Amygdala (tissue), 56 donors: ENCODE data around the gene LMAN2L.

ENCODE experiments used
- DNase-seq, 56 donors: peaks; one replicate each; lab custom pipeline; 2025; lab: John Stamatoyannopoulos, UW

LMAN2L gene

GRCh38 chr2:96739633-96740428 lies at the start of gene LMAN2L:
Gene LMAN2L (minus strand): TSS chr2:96740064. CDS start chr2:96740040, 24 bp downstream.
- DNase-seq, result peak; percentile 63 to 99 (median 96)

- DNase-seq, result no peak
Observed at GRCh38 chr2:96789245-96789617, 49.4 kb upstream of the LMAN2L start.

GRCh38 chr2:96788442-96789244 lies 48.8 kb upstream of the LMAN2L start:
- DNase-seq, result peak in 24 of 56 donors; percentile 10 to 63 (median 46)

- DNase-seq, result no peak
Observed at GRCh38 chr2:96787411-96787810, 47.5 kb upstream of the LMAN2L start.

GRCh38 chr2:96783388-96783787 lies 43.5 kb upstream of the LMAN2L start:
- DNase-seq, result no peak

- no peak for DNase-seq
Observed at GRCh38 chr2:96775160-96775559, 35.3 kb upstream of the LMAN2L start.

- no peak for DNase-seq
Observed at GRCh38 chr2:96773922-96774321, 34.1 kb upstream of the LMAN2L start.

GRCh38 chr2:96772903-96773671 lies 33.2 kb upstream of the LMAN2L start:
- DNase-seq, result no peak

GRCh38 chr2:96771796-96772618 lies 32.1 kb upstream of the LMAN2L start:
- no peak for DNase-seq

GRCh38 chr2:96770442-96771202 lies 30.8 kb upstream of the LMAN2L start:
- DNase-seq, result no peak

GRCh38 chr2:96769814-96770213 lies 29.9 kb upstream of the LMAN2L start:
- peak in 38 of 56 donors; percentile 14 to 75 (median 47) for DNase-seq

- no peak for DNase-seq
Observed at GRCh38 chr2:96768083-96768561, 28.3 kb upstream of the LMAN2L start.

- DNase-seq, result no peak
Observed at GRCh38 chr2:96767135-96767871, 27.4 kb upstream of the LMAN2L start.

- peak in 10 of 56 donors; percentile 15 to 47 (median 23) for DNase-seq
Observed at GRCh38 chr2:96764253-96764637, 24.4 kb upstream of the LMAN2L start.

GRCh38 chr2:96763511-96764252 lies 23.8 kb upstream of the LMAN2L start:
- DNase-seq, result peak in 8 of 56 donors; percentile 12 to 52 (median 24)

- peak in 2 of 56 donors; percentile 10 to 24 for DNase-seq
Observed at GRCh38 chr2:96762529-96763311, 22.9 kb upstream of the LMAN2L start.
